ENCODE results near the gene FAAP100. TPM values are rescaled to one million over a fixed set of nuclear protein-coding genes. Genes with fewer than 3 reads are reported as not detected.
A peak's percentile ranks its signal among the peaks of the same experiment; 100 is the strongest.
"Not testable (repeated sequence)": the region's sequence is repeated elsewhere in the genome, so short reads cannot be mapped to it uniquely, and the experiment has no call there.

Gene FAAP100
- total RNA-seq, 1 donor from 2014 or later, result 14.8 TPM

GRCh38 chr17:81532490-81533287 is 19.5 kb downstream of the FAAP100 start:
- ATAC-seq, result no peak
- intact Hi-C loops (cut with DNase I), result no loop called here
- DNase-seq (ENCODE audit: missing footprints), result no peak

GRCh38 chr17:81531998-81532404 is 20.2 kb downstream of the FAAP100 start:
- ATAC-seq; DNase-seq (ENCODE audit: missing footprints); intact Hi-C loops (cut with DNase I): not testable (repeated sequence)

GRCh38 chr17:81531013-81531412 is 21.1 kb downstream of the FAAP100 start:
- intact Hi-C loops (cut with DNase I); DNase-seq (ENCODE audit: missing footprints); ATAC-seq: not testable (repeated sequence)

GRCh38 chr17:81529437-81529803 is 22.7 kb downstream of the FAAP100 start:
- ATAC-seq (no peak), DNase-seq (ENCODE audit: missing footprints) (no peak)
- intact Hi-C loops (cut with DNase I), result no loop called here

GRCh38 chr17:81528651-81529436 is 23.3 kb downstream of the FAAP100 start:
- intact Hi-C loops (cut with DNase I), result no loop called here
- DNase-seq (ENCODE audit: missing footprints), result peak; percentile 31
- ATAC-seq, result peak; percentile 8

GRCh38 chr17:81528384-81528650 is 23.8 kb downstream of the FAAP100 start:
- no peak for ATAC-seq
- no peak for DNase-seq (ENCODE audit: missing footprints)
- intact Hi-C loops (cut with DNase I), result no loop called here

GRCh38 chr17:81527591-81528383 is 24.4 kb downstream of the FAAP100 start, which contains the start of gene FSCN2:
FSCN2 (plus strand) TSS chr17:81528377; CDS start chr17:81528532, 155 bp downstream.
- intact Hi-C loops (cut with DNase I), result no loop called here
- no peak for ATAC-seq
- peak; percentile 47 for DNase-seq (ENCODE audit: missing footprints)

- intact Hi-C loops (cut with DNase I), result no loop called here
- ATAC-seq, result no peak
- DNase-seq (ENCODE audit: missing footprints), result peak; percentile 55
These were observed 25.2 kb downstream of the FAAP100 start for GRCh38 chr17:81526662-81527571.

GRCh38 chr17:81524865-81525159 is 27.3 kb downstream of the FAAP100 start:
- intact Hi-C loops (cut with DNase I), result no loop called here
- ATAC-seq, result no peak
- DNase-seq (ENCODE audit: missing footprints), result peak; percentile 59

GRCh38 chr17:81524039-81524864 is 27.9 kb downstream of the FAAP100 start:
- intact Hi-C loops (cut with DNase I), result no loop called here
- DNase-seq (ENCODE audit: missing footprints), result no peak
- no peak for ATAC-seq

- intact Hi-C loops (cut with DNase I), result no loop called here
- DNase-seq (ENCODE audit: missing footprints) (peak; percentile 71), ATAC-seq (no peak)
These were observed 28.6 kb downstream of the FAAP100 start for GRCh38 chr17:81523402-81524038.

- no peak for ATAC-seq
- DNase-seq (ENCODE audit: missing footprints), result peak; percentile 30
- intact Hi-C loops (cut with DNase I), result no loop called here
These were observed 29.4 kb downstream of the FAAP100 start for GRCh38 chr17:81522491-81523401.

- DNase-seq (ENCODE audit: missing footprints) (no peak), ATAC-seq (no peak)
- intact Hi-C loops (cut with DNase I), result no loop called here
These were observed 31.9 kb downstream of the FAAP100 start for GRCh38 chr17:81520021-81520901.

GRCh38 chr17:81519284-81520020 is 32.7 kb downstream of the FAAP100 start:
- intact Hi-C loops (cut with DNase I), result loop anchor here (5.0 kb wide), 1 partner anchor 33 kb away; the partner anchor contains the start of gene FAAP100
- ATAC-seq (no peak), DNase-seq (ENCODE audit: missing footprints) (peak; percentile 64)
